OCI-LY3 (cell line): ENCODE measurements around the gene FCHSD2.
"Not testable (repeated sequence)": the region's sequence is repeated elsewhere in the genome, so short reads cannot be mapped to it uniquely, and the experiment has no call there.

ENCODE experiments used
- H2AFZ ChIP-seq: fragments of 200-600, 300-600 bp; shearing (Covaris generic); 2 replicates; pipeline ENCODE4 v1.6.0; 2014; ENCODE audit warnings: antibody characterized with exemption, low read depth, low read length
- H3K27ac ChIP-seq: fragments of 200-600, 300-600 bp; sonication (generic); 2 replicates; pipeline ENCODE4 v1.5.1; 2014; ENCODE audit warnings: mild to moderate bottlenecking, low read length, moderate library complexity, mixed read lengths
- H3K27me3 ChIP-seq: fragments of 200-600, 300-600 bp; sonication (generic); 2 replicates; pipeline ENCODE4 v1.6.1; 2014; ENCODE audit warnings: low read depth, low read length, mixed read lengths
- H3K36me3 ChIP-seq: fragments of 200-600, 300-600 bp; sonication (generic); replicated peaks from 2 replicates; pipeline ENCODE3; 2014; ENCODE audit warnings: low read depth, low read length, mixed read lengths
- H3K4me1 ChIP-seq: fragments of 300-600, 200-600 bp; sonication (generic); 2 replicates; pipeline ENCODE4 v1.6.1; 2014; ENCODE audit warnings: low read length, mixed read lengths
- H3K4me2 ChIP-seq: fragments of 200-600, 300-600 bp; sonication (generic); 2 replicates; pipeline ENCODE4 v1.6.1; 2014; ENCODE audit warnings: low read length, mixed read lengths
- H3K4me3 ChIP-seq: fragments of 300-600, 200-600 bp; sonication (generic); 2 replicates; pipeline ENCODE4 v1.5.1; 2014; ENCODE audit warnings: antibody characterized with exemption, mild to moderate bottlenecking, low read length, moderate library complexity
- H3K79me2 ChIP-seq: fragments of 300-600, 200-600 bp; shearing (Covaris generic); 2 replicates; pipeline ENCODE4 v1.6.1; 2014; ENCODE audit warnings: mild to moderate bottlenecking, low read length, mixed read lengths
- H3K9ac ChIP-seq: fragments of 300-600, 200-600 bp; shearing (Covaris generic); 2 replicates; pipeline ENCODE4 v1.6.0; 2014; ENCODE audit warnings: mild to moderate bottlenecking, low read length, moderate library complexity
- H3K9me3 ChIP-seq: fragments of 200-600, 300-600 bp; shearing (Covaris generic); 2 replicates; pipeline ENCODE4 v1.6.1; 2014; ENCODE audit warnings: low read length, mixed read lengths; ENCODE audit not compliant: insufficient read depth
- H4K20me1 ChIP-seq: fragments of 200-600, 300-600 bp; sonication (generic); 2 replicates; pipeline ENCODE4 v1.6.1; 2016; ENCODE audit warnings: low read length, mixed read lengths; ENCODE audit not compliant: insufficient read depth
- EZH2phosphoT487 ChIP-seq: fragments of 200-600 bp; shearing (Covaris generic); IDR thresholded peaks from 2 replicates; pipeline ENCODE4 v1.6.1; 2018; ENCODE audit warnings: antibody characterized with exemption, mixed run types, low read depth
- TF ChIP-seq, protein P1 (sequence below): fragments of 200-600, 300-600 bp; sonication (generic); IDR thresholded peaks from 2 replicates; pipeline ENCODE4 v1.5.1; 2014; ENCODE audit warnings: antibody characterized with exemption, low read length, low read depth

The FCHSD2 gene

GRCh38 chr11:72792437-72793021 is 349.6 kb downstream of the FCHSD2 start:
- Histone ChIP-seq H3K9ac (peak overlapping the region; percentile 71; the same call in 1 of the 2 replicates), H4K20me1 (no peaks in the 10 kb centered on the region), H3K4me3 (peak overlapping the region; percentile 85), H2AFZ (no peak overlapping the region), H3K4me1 (peaks cover 25% of the 10 kb centered on the region), H3K9me3 (no peaks in the 10 kb centered on the region), H3K36me3 (no peaks in the 10 kb centered on the region), H3K27ac (peak overlapping the region; percentile 55; the same call in 1 of the 2 replicates), H3K27me3 (no peaks in the 10 kb centered on the region), H3K79me2 (no peaks in the 10 kb centered on the region), H3K4me2 (peak overlapping the region; percentile 94)
- TF ChIP-seq EZH2phosphoT487: no peak
- TF ChIP-seq, protein P1, sequence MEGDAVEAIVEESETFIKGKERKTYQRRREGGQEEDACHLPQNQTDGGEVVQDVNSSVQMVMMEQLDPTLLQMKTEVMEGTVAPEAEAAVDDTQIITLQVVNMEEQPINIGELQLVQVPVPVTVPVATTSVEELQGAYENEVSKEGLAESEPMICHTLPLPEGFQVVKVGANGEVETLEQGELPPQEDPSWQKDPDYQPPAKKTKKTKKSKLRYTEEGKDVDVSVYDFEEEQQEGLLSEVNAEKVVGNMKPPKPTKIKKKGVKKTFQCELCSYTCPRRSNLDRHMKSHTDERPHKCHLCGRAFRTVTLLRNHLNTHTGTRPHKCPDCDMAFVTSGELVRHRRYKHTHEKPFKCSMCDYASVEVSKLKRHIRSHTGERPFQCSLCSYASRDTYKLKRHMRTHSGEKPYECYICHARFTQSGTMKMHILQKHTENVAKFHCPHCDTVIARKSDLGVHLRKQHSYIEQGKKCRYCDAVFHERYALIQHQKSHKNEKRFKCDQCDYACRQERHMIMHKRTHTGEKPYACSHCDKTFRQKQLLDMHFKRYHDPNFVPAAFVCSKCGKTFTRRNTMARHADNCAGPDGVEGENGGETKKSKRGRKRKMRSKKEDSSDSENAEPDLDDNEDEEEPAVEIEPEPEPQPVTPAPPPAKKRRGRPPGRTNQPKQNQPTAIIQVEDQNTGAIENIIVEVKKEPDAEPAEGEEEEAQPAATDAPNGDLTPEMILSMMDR: no peak

DNA sequence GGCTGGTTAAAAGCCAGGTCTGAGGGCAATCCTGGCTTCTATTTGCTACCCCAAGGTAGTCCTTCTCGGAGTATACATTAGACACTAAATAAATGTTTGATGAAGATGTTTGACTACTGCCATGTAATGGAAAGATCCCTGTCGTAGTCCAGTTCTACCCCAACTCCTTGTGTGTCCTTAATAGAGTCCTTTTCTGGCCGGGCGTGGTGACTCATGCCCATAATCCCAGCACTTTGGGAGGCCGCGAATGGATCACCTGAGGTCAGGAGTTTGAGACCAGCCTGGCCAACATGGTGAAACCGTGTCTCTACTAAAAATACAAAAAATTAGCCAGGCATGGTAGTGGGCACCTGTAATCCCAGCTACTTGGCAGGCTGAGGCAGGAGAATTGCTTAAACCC is 350.9 kb downstream of the FCHSD2 start:
- not testable (repeated sequence) for H4K20me1 ChIP-seq, H3K36me3 ChIP-seq, H3K9ac ChIP-seq, H3K4me2 ChIP-seq, H3K9me3 ChIP-seq, H3K4me3 ChIP-seq, H3K27me3 ChIP-seq, H3K79me2 ChIP-seq, H2AFZ ChIP-seq, H3K27ac ChIP-seq
- H3K4me1 ChIP-seq: peaks cover 30% of the 10 kb centered on the region

GRCh38 chr11:72789493-72790131 is 352.5 kb downstream of the FCHSD2 start:
- Histone ChIP-seq H3K79me2 (no peaks in the 10 kb centered on the region), H3K27ac (no peak overlapping the region), H3K4me2 (no peak overlapping the region), H3K9ac (no peak overlapping the region), H4K20me1 (no peaks in the 10 kb centered on the region), H2AFZ (no peak overlapping the region), H3K9me3 (no peaks in the 10 kb centered on the region), H3K4me1 (peaks cover 28% of the 10 kb centered on the region), H3K27me3 (no peaks in the 10 kb centered on the region), H3K4me3 (no peak overlapping the region), H3K36me3 (no peaks in the 10 kb centered on the region)
- TF ChIP-seq EZH2phosphoT487: no peak
- TF ChIP-seq, protein P1: no peak

- peaks cover 22% of the 10 kb centered on the region for H3K4me1 ChIP-seq
- H3K27me3 ChIP-seq: no peaks in the 10 kb centered on the region
- no peaks in the 10 kb centered on the region for H3K9me3 ChIP-seq
- H3K79me2 ChIP-seq: no peaks in the 10 kb centered on the region
- TF ChIP-seq, protein P1: no peak
- TF ChIP-seq EZH2phosphoT487: no peak
- no peak overlapping the region for H3K4me3 ChIP-seq
- no peaks in the 10 kb centered on the region for H3K36me3 ChIP-seq
- H3K9ac ChIP-seq: no peak overlapping the region
- no peaks in the 10 kb centered on the region for H4K20me1 ChIP-seq
- H2AFZ ChIP-seq: no peak overlapping the region
- no peak overlapping the region; the same call in 1 of the 2 replicates for H3K4me2 ChIP-seq
- H3K27ac ChIP-seq: no peak overlapping the region
Observed at GRCh38 chr11:72788241-72788640, 353.9 kb downstream of the FCHSD2 start.
